ENCODE data around the gene BEND6. TPM values are rescaled to one million over a fixed set of nuclear protein-coding genes. Genes with fewer than 3 reads are reported as not detected.

Gene BEND6
- total RNA-seq, 3 donors from 2014 or later = 0.17 to 1.4 (median 0.31) TPM

GRCh38 chr6:56913285-56914074 is 41.4 kb upstream of the BEND6 start:
- no peak for DNase-seq
- H3K9me3 ChIP-seq = no peaks in the 10 kb centered on the region
- no peaks in the 10 kb centered on the region for H3K36me3 ChIP-seq (ENCODE audit: low read depth)
- H3K4me1 ChIP-seq (ENCODE audit: low read depth) = no peaks in the 10 kb centered on the region
- intact Hi-C loops (cut with DNase I, micrococcal nuclease) = no loop called here
- no peak overlapping the region for H3K4me3 ChIP-seq
- TF ChIP-seq CTCF (IDR thresholded peaks at IDR 0.05) = no peak
- ATAC-seq = no peak

- TF ChIP-seq CTCF (IDR thresholded peaks at IDR 0.05) = no peak
- no peak for ATAC-seq
- intact Hi-C loops (cut with DNase I, micrococcal nuclease) = no loop called here
These were observed 39.9 kb upstream of the BEND6 start for GRCh38 chr6:56914798-56915658.

GRCh38 chr6:56915832-56916231 is 39.1 kb upstream of the BEND6 start:
- Histone ChIP-seq H3K4me1 (ENCODE audit: low read depth) (no peaks in the 10 kb centered on the region), H3K36me3 (ENCODE audit: low read depth) (no peaks in the 10 kb centered on the region), H3K9me3 (no peaks in the 10 kb centered on the region), H3K4me3 (no peak overlapping the region)
- no peak for ATAC-seq
- no peak for DNase-seq
- intact Hi-C loops (cut with DNase I, micrococcal nuclease) = no loop called here
- TF ChIP-seq CTCF (IDR thresholded peaks at IDR 0.05) = no peak

More at GRCh38 chr6:56914798-56915658, 39.9 kb upstream of the BEND6 start:
- Histone ChIP-seq H3K36me3 (ENCODE audit: low read depth) (no peaks in the 10 kb centered on the region), H3K4me3 (no peak overlapping the region), H3K4me1 (ENCODE audit: low read depth) (no peaks in the 10 kb centered on the region), H3K9me3 (no peaks in the 10 kb centered on the region)
- no peak for DNase-seq

- ATAC-seq = no peak
- H3K4me1 ChIP-seq (ENCODE audit: low read depth) = no peaks in the 10 kb centered on the region
- no peak for TF ChIP-seq CTCF (IDR thresholded peaks at IDR 0.05)
- intact Hi-C loops (cut with DNase I, micrococcal nuclease) = no loop called here
- H3K36me3 ChIP-seq (ENCODE audit: low read depth) = no peaks in the 10 kb centered on the region
- no peaks in the 10 kb centered on the region for H3K9me3 ChIP-seq
- no peak for DNase-seq
- no peak overlapping the region for H3K4me3 ChIP-seq
These were observed 37.9 kb upstream of the BEND6 start for GRCh38 chr6:56916849-56917551.

GRCh38 chr6:56922645-56923044 is 32.3 kb upstream of the BEND6 start:
- DNase-seq (no peak), ATAC-seq (no peak)
- intact Hi-C loops (cut with DNase I, micrococcal nuclease) = no loop called here
- Histone ChIP-seq H3K4me3 (no peak overlapping the region), H3K9me3 (no peaks in the 10 kb centered on the region), H3K36me3 (ENCODE audit: low read depth) (no peaks in the 10 kb centered on the region), H3K4me1 (ENCODE audit: low read depth) (no peaks in the 10 kb centered on the region)
- no peak for TF ChIP-seq CTCF (IDR thresholded peaks at IDR 0.05)
